ENCODE results near the gene SGSM1.

DNA sequence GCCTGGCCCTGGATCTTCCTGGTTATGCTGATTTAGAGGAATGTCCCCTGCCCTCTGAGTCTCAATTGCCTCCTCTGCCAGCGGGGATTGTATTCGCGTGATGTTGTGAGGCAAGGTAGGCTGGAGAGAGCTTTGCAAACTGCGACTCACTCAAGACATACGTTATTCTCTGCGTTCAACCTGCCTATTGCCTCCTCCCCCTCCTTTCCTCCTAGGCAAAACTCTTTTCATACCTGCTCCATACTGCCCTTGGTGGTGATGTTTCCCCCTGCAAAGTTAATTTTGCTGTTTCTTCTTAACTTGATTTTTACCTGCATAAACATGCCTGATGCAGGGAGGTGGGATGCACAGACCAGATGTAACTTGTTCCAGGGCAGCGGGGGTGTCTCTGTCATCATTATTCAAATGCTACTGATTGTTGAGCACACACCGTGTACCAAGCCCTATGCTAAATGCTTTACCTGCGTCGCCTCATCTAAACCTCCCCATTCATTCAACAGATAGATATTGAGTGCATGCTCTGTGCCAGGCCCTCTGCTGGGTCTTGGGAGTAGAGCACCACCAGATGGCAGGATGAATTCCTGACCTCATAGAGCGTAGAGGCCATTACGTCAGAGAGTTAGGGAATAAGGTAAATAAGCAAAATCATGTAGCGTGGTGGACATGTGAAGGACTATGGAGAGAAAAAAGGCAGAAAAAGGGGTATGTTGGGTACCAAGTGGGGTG is 29.0 kb downstream of the SGSM1 start:
- TF ChIP-seq, protein P1, sequence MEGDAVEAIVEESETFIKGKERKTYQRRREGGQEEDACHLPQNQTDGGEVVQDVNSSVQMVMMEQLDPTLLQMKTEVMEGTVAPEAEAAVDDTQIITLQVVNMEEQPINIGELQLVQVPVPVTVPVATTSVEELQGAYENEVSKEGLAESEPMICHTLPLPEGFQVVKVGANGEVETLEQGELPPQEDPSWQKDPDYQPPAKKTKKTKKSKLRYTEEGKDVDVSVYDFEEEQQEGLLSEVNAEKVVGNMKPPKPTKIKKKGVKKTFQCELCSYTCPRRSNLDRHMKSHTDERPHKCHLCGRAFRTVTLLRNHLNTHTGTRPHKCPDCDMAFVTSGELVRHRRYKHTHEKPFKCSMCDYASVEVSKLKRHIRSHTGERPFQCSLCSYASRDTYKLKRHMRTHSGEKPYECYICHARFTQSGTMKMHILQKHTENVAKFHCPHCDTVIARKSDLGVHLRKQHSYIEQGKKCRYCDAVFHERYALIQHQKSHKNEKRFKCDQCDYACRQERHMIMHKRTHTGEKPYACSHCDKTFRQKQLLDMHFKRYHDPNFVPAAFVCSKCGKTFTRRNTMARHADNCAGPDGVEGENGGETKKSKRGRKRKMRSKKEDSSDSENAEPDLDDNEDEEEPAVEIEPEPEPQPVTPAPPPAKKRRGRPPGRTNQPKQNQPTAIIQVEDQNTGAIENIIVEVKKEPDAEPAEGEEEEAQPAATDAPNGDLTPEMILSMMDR (IDR thresholded peaks at IDR 0.05), result peak in 6 of 7 experiments; percentile 22 to 65 (median 38)
- TF ChIP-seq POLR2A (IDR thresholded peaks at IDR 0.05), result no peak
